ENCODE measurements around the gene CCDC158.

DNA sequence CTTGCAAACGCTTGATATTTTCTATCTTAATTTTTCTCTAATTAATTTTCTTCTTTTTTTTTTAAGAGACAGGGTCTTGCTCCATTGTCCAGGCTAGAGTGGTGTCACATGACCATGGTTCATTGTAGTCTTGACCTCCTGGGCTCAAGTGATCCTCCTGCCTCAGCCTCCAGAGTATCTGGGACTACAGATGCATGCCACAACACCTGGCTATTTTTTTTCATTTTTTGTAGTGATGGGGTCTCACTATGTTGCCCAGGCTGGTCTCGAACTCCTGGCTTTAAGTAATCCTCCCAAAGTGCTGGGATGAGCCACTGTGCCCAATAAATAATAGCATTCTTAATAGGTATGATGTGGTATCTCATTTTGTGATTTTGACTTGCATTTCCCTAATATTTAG lies 32.3 kb upstream of the CCDC158 start:
- TF ChIP-seq POLR2A (IDR thresholded peaks at IDR 0.05) (no peak), EP300 (IDR thresholded peaks at IDR 0.05; ENCODE audit: low read depth) (no peak)
- TF ChIP-seq, protein P1, sequence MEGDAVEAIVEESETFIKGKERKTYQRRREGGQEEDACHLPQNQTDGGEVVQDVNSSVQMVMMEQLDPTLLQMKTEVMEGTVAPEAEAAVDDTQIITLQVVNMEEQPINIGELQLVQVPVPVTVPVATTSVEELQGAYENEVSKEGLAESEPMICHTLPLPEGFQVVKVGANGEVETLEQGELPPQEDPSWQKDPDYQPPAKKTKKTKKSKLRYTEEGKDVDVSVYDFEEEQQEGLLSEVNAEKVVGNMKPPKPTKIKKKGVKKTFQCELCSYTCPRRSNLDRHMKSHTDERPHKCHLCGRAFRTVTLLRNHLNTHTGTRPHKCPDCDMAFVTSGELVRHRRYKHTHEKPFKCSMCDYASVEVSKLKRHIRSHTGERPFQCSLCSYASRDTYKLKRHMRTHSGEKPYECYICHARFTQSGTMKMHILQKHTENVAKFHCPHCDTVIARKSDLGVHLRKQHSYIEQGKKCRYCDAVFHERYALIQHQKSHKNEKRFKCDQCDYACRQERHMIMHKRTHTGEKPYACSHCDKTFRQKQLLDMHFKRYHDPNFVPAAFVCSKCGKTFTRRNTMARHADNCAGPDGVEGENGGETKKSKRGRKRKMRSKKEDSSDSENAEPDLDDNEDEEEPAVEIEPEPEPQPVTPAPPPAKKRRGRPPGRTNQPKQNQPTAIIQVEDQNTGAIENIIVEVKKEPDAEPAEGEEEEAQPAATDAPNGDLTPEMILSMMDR (IDR thresholded peaks at IDR 0.05) = no peak
